ENCODE measurements around the gene CREG1.

CREG1 gene

DNA sequence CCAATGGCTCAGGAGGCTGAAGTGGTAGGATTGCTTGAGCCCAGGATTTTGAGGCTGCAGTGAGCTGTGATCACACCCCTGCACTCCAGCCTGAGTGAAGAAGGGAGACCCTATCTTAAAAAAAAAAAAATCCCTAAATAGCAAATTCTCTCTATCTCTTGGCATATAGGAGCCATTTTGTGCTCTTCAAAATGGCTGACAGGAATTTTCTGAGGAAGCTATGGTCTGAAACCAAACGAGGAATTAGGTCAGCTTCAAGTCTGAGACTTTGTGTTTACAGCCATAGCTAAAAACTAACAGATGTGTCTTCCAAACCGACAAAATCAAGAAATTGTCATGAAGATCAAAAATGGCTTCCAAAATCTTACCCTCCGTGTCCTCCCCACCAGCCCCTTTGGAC lies 45.8 kb downstream of the CREG1 start:
- DNase-seq (ENCODE audit: low read depth) = no peak

DNA sequence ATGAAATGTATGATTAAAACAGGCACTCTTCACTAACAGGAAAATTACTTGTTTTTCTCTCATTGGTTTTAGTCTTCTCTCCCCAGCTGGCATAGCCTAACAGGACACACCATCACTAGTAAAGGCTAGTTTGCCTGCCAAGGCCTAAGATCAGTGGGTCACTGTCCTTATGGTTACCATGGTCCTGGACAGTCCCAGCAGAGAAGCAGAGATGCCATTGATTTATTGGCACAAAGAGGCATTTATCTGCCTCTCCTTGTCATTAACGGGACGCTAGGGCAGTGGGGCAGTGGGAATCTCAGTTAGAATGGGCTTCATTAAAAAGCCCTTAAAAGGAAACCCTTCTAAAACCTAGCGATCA lies 49.1 kb downstream of the CREG1 start:
- no peak for DNase-seq (ENCODE audit: low read depth)

GRCh38 chr1:167503626-167504466 lies 49.7 kb downstream of the CREG1 start:
- no peak for DNase-seq (ENCODE audit: low read depth)

DNA sequence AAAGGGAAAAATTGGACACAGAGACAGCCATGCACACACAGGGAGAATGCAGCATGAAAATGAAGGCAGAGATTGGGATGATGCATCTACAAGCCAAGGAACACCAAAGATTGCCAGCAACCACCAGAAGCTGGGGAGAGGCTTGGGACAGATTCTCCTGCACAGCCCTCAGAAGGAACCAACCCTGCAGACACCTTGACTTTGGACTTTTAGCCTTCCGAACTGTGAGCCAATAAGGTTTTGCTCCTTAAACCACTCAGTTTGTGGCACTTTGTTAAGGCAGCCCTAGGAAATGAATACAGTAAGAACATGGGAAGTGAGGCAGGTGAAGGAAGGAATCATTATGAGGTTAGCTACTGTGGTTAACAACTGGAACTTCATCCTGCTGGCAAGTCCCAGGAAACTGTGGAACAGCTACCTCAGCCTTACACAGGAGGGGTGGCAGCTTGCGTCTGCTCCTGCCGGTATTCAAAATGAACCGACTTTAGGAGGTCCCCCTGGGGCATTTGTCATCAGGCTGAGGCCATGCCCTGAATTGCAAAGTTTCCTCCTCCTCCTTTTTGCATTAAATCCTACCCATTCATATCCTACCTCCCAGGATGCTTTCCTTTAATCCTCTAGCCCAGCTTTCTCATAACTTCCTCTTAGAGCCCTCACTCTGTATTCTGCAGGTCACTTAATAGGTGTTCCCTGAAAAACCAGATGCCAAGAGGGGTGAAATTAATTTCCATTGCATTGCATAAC lies 50.7 kb downstream of the CREG1 start:
- DNase-seq (ENCODE audit: low read depth) = no peak

GRCh38 chr1:167502192-167502551 lies 51.4 kb downstream of the CREG1 start:
- DNase-seq (ENCODE audit: low read depth) = no peak

DNA sequence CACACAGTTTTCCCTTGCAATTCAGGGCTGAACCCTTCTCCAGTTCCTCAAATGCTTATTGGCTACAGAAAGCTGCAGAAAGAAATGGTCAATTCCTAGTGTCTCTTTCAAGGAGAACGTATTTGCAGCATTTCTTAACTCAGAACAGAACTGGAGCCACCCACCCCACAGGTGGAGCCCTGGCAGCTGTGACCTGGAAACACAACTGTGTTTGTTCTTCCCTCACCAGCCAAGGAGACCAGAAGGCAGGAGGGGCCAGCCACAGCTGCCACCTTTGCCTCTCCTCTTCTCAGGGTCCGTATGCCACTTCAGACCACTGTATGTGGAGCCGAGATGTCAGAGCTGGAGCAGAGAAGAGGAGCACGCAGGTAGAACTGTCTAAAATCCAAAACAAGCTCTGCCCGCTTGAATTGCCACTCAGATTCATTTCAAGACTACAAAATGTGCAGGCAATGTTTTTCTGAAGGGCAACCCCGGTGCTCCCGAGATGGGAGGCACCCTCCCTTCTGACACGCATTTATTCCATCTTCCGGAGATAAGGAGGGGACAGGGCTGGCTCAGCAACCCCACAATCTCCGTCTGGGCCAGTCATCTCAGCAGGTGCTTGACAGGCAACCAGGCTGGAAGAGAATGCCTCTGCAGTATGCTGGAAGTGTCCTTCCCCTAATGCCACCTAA lies 51.9 kb downstream of the CREG1 start:
- no peak for DNase-seq (ENCODE audit: low read depth)

GRCh38 chr1:167500283-167500860 lies 53.2 kb downstream of the CREG1 start:
- DNase-seq (ENCODE audit: low read depth) = no peak

DNA sequence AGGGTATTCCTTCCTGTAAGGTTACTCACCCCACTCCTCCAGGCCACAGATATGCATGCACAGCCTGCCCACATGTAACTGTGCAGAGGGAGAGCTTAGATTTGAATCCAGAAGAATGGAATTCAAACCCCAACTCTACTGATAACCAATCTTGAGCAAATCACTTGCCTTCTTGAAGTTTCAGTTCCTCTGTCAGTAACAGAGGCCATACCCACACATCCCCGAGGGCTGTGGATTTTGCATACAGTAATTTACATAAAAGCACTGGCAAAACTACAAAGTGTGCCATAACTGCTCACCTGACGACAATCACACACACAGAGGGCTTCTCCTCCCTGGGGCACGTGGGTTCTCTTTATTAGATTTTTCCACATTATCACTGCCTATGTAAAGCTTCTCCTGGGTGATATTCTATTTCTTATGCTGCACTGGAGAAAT lies 53.9 kb downstream of the CREG1 start:
- no peak for DNase-seq (ENCODE audit: low read depth)

GRCh38 chr1:167499106-167499505 lies 54.5 kb downstream of the CREG1 start:
- no peak for DNase-seq (ENCODE audit: low read depth)

DNA sequence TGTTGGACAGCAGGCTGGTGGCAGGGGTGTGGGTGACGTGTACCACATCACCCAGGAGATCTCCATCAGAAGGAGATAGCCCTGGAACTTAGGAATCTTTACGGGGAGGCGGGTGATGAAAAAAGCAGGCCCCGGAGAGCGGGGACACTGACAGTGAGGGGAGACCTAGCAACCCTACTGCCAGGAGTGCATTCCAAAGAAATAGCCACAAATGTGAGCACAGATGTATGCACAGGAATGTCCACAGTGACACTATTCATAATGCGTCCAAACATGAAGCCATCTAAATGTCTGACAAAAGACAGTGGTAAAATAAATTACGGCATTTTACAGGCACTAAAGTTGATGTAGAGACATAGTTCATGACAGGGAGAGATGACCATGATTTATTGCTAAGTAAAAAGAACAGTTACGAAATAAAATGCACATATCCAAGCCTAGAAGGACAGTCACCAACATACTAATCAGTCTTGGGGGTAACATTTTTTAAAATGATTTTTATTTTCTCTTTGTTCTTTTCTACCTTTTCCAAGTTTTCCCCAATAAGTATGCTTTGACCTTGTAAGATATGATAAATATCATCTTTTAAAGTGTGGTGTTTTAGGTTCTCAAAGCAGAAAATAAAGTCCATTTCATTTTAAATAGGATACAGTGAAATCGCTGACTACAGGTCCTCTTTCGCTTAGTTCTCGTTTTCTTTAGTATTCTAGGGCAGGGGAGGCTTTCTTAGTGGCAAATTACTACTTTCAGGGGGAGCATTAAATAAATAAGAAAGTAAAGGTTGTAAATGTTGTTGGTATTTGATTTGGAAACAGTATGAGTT lies 56.6 kb downstream of the CREG1 start:
- no peak for DNase-seq (ENCODE audit: low read depth)

GRCh38 chr1:167493372-167493771 lies 60.2 kb downstream of the CREG1 start:
- DNase-seq (ENCODE audit: low read depth) = no peak

DNA sequence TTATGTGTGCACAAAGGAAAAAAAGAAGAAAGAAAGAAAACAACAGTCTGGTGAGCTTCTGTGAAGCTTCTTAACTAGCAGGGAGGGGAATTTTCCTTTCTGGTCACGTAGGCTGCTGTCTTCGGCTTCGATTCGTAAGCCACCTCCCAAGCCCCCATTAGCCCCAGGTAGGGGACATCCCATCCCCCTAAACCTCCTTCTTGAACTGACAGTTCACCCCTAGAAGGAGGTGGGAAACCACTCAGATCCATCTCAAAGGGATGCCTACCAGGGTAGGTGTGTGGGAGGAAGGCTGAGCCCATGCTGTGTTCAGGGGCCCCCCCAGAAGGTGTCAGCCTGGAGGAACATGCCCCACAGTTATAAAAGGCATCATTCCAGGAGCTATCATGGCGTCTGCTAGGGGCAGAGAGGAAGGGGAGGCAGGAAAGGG lies 61.1 kb downstream of the CREG1 start:
- DNase-seq (ENCODE audit: low read depth) = no peak

DNA sequence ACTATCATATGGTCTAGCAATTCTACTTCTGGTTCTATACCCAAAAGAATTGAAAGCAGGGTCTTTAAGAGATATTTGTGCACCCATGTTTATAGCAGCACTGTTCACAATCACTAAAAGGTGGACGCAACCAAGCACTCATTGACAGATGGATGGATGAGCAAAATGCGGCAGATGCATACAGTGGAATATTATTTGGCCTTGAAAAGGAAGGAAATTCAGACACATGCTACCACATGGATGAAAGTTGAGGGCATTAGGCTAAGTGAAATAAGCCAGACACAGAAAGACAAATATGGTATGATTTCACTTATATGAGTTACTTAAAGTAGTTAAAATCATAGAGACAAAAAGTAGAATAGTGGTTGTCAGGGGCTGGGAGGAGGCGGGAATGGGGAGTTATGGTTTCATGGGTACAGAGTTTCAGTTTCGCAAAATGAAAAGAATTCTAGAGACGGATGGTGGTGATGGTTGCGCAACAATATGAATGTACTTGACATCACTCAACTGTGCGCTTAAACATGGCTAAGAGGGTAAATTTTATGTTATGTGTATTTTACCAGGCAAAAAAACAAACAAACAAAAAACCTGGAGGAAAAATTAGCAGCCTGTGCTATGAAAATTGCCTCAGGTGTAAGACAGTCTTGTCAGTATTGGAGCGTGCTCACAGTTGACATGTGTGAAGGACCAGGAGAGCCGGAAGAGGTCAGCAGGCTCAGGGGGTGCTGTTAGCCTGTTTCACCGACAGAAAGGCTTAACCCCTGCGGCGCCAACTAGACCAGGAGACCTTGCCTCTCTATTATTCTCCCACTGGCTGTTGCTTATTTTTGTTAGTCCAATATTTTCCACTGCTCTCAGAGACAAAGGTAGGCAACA lies 61.7 kb downstream of the CREG1 start:
- DNase-seq (ENCODE audit: low read depth) = no peak

All from fibroblast of gingiva (primary cell).